C1 segment of cervical spinal cord (tissue), 14 donors: ENCODE data around the gene RASGRP2.
A peak's percentile ranks its signal among the peaks of the same experiment; 100 is the strongest.

Experiments used
- DNase-seq, 14 donors: peaks; one replicate each; lab custom pipeline; 2025; lab: John Stamatoyannopoulos, UW

RASGRP2 gene

GRCh38 chr11:64742087-64742888, 1.7 kb downstream of the RASGRP2 start:
- DNase-seq: no peak

DNA sequence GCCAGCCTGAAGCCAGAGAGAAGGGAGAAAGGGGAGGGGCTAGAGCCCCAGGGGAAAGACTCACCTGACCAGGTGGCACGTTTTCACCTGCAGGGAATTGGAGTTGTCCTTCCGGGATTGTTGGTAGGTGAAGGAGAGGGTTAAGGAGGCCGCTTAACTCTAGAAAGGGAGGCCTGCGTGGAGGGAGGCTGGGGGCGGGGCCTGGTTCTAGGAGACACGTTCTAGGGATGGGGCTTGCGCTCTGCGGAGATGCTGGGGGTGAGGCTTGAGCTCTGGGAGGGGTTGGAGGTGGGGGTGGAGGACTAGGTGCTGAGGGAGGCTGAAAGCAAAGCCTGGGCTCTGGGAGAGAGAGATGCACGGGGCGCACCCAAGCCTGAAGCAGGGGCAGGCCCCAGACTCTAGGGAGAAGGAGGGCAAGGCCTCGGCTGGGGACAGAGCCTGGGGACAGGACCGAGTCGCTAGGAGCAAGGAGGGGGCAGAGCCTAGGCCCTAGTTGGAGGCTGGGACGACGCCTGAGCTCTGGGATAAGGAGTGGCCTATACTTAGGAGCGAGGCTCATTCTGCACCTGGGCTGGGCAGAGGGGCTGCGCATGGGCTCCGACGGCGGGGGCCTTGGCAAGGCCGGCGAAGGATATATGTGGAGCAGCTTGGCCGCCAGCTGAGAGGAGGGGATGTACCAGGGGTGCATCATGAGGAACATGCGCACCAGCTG, 2.4 kb downstream of the RASGRP2 start:
- no peak for DNase-seq

DNA sequence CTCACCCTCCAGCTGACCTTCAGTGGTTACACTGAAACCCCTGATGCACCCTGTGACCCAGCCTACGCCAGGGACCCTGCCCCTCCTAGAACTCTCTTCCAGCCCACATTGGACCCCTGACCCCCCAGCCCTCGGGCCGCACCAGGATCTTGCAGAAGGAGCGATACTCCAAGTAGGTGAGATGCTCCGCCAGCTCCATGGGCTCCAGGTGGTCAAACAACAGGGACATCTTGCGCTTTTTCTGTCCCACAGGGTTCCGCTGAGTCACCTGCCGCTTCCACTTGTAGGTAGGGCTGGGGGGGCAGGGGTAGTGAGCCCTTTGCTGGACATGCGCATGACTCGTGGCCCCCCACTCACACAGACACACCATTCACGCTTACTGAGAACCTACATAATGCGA, 4.1 kb downstream of the RASGRP2 start:
- no peak for DNase-seq

DNA sequence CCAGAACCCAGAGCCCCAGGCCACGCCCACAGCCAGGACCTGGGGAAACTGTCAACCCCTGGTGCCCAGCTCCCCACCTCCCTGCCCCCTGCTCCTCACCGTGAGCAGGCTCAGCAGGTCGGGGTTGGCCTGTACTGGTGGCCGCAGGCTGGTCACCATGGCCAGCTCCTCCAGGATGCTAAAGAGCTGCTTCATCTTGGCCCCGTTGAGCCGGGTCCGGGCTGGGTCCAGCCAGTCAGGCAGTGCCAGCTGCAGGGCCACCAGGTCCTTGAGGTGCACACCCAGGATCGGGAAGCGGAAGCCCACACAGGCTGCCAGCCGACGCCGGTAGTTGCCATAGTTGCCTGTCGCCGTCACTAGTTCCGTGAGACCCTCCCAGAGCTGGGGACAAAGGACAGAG, 7.3 kb downstream of the RASGRP2 start:
- no peak for DNase-seq

- DNase-seq: no peak
These were observed 8.2 kb downstream of the RASGRP2 start for GRCh38 chr11:64735725-64736259.

DNA sequence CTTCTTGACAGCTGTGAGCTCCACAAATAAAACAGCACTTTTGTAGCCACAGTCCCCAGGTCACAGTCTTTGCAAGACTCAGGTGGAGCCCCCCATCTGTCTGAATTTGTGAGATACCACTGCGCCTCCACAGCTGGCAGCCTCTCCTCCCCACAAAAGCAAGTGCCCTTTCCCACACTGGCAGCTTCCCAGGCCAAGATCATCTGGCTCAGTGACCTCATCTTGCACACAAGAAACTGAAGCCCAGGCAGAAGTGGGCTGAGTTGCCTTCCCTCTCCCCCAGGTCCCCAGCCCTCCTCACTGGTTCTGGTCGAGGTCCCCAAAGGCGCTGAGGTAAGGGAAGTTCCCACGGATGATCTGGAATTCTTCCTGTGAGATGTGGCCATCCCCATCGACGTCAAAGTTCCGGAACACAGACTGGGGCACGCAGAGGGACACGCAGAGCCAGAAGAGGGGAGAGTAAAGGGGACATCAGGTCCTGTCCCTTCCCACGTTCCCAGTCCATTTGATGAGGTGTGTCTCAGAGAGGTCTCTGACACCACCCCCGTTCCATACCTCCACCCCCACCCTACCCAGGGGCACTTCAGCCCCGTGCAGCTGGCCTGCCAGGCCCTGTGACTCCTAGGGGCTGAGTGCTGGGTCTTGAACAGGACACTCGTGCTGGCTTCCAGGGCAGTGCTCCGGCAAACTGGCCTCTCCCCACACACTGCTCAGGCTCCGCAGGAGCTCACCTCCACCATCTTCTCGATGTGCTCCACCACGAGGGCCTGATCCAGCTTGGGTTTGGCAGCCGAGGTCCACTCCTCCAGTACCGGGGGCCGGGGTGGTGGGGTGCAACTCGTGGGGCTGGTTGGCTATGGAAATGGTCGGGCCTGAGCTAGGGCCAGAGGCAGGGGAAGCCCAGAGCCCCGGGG, 8.9 kb downstream of the RASGRP2 start:
- DNase-seq: no peak

DNA sequence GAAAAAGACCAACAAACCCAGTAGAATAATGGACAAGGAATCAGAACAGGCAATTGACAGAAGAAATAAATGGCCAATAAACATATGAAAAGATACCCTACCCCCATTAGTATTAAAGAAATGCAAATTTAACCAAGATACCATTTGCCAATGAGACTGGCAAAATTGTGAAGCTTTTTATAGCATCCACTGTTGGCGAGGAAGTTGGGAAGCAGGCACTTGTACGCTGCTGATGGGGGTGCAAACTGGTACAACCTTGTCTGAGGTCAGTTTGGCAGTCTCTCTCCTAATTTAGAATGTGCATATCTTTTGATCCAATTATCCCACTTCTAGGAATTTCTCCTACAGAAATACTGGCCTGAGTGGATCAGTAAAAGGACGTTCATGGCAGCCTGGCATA, 12.3 kb downstream of the RASGRP2 start:
- DNase-seq: no peak

DNA sequence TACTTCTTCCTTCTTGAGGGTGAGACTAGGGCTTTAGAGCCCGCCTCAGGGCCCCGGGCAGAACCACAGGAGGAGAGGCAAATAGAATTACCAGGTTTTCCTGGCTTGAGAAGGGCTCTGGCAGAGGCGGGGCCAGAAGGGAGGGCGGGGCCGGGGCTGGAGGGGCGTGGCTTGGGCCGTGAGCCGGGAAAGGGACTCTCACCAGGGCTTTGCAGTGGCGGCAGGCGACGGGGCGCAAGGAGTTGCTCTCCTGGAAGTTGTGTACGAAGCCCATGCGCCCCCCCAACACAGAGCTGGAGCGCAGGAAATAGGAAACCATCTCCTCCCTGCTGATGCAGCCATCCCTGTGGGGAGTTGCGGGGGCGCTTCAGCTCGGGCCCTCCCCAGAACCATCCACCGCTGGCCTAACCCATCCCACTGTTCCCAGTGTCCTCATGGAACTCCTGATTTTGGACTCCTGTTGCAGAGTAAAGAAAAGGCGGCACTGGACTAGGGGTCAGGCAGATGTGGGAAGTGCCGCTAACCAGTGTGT, 14.0 kb downstream of the RASGRP2 start:
- DNase-seq: no peak

- no peak for DNase-seq
These were observed 15.1 kb downstream of the RASGRP2 start for GRCh38 chr11:64728757-64729365.

DNA sequence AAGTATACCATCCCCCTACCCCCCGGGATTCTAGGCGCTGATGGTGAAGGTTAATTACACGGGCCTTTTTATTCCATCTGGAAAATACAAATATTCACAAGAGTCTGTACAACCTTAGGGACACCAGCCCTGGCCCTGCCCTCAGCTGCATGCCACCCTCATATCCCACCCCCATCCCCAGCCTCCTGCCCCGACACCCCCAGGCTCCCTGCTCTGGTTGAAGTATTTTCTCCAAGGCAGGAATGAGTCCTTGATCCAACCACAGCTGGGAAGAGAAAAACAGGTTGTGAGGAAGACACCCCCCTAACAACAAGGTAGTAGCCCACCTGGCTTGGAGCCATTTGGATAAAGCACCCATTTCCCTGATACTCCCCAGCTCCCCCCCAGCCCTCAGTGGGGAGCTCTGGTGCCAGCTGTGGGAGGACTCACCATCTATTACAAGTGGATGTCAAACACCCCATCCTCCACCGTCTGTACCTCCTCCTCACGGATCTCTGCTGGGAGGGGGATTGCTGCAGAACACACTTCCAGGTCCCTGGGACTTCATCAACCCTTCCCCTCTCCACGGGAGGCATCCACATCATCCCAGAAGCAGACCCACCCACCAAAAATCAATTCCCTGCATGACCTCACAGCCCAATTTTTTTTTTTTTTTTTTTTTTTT, 16.9 kb downstream of the RASGRP2 start:
- DNase-seq: no peak

DNA sequence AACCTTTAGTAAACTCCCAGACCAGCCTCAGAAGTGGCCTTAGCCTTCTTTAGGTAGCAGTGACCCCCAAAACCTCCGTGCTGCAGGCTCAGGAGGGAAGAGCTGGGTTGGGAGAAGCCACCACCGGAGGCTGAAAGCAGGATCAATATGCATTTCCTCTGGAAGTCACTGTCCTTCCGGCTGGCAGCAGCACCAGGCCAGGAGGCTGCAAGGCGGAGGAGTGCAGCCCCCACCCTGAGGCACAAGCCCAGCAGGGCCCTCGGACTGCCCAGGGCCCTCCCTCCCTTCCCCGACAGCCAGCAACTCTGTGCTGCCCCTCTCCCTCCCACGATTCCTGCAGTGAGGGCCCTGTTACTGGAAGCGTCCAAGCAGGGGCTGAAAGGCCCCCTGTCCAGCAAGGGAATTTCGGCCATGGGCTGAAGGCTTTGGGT, 17.7 kb downstream of the RASGRP2 start:
- DNase-seq: no peak

DNA sequence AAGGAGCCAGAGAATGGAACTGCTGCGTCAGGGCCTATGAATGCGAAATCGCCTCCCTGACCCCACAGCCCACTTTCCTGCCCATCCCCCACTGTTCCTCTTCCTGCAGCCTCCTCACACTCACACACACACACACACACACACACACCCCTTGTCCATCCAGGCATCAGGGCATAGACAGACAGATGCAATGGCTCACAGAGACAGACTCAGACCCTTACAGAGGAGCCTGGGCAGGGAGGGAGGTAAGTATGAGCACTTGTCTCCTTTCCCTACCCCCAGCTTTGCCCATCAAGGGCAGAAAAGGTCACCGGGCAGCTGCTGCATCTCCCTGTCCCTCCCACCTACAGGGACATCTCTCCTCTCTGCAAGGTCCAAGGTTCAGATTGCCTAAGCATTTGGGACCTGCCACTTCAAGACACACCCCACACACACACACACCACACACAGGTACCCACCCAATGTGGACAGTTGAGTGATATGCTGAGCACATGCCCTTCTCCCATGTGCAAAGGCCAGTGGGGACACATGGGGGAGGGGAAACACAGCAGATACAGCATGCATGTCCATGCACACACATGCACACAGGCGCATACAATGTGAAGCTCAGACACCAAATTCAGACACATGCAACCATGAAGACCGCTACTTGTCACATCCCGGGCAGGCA, 18.9 kb downstream of the RASGRP2 start:
- no peak for DNase-seq

GRCh38 chr11:64723907-64724862, 19.8 kb downstream of the RASGRP2 start:
- no peak for DNase-seq

- DNase-seq: peak in 13 of 14 donors; percentile 66 to 94 (median 86)
These were observed 20.6 kb downstream of the RASGRP2 start, which contains the start of gene NRXN2 for GRCh38 chr11:64723117-64723906. Gene NRXN2, minus strand, starts transcription at chr11:64723197. Its CDS starts 9,498 bp downstream, at chr11:64713699.

DNA sequence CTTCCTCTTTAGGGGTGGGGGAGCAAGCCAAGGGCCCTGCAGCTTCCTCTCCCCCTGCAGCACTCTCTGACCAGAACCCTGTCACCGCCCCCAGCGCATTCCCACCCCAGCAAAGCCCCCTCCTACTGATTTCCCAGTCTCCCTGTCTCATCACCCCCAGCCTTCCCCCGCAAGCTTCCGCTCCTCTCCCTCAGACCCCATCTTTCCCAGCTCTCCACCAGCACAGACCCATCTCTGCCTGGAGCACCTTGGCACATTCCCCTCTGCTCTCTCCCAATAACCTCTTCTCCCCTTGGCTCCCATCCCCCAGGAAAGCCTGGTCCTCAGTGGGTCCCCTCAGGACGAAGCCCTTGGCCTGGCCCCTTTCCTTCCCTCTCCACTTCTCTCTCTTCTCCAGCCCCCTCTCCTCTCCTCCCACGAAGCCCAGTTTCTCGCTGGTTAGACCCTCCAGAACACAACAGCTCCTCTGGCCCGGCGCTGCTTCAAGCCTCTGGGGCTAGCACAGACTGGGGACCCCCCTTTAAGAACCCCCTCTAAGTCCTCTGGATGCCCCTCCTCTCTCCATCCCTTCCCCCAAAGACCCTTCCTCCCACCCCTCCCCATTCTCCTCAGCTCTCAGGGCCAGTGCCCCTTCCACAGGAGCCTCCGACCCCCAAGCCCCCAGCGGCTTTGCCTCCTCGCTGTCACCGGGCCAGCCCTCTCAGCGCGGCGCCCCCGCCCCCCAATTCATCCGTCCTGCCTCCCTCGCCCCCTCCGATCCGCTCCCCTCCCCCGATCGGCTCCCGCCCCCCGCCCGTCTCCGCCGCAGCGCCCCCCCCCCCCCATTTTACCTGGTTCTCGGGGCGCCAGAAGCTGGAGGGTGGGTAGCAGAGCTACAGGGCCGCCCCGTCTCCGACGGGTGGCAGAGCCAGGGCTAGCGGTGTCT, 21.5 kb downstream of the RASGRP2 start:
- DNase-seq: no peak

DNA sequence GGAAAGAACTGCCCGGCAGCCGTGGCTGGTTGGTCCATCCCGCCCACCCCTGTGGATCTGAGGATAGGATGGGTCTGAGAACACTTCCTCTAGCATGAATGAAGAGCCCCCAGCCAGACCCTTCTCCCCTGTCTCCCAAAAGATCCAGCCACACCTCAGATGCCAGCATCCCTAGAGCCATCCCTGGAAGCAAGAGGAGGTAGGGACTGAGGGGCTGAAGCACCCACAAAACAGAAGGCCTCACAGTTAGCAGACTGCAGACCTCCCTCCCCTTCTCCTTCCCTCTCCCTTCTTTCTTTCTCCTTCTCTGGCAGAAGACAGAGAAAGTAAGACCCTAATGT, 22.6 kb downstream of the RASGRP2 start:
- no peak for DNase-seq
